Esophagus muscularis mucosa (tissue), 4 donors: ENCODE data around the gene FOS. TPM values are rescaled to one million over a fixed set of nuclear protein-coding genes. Genes with fewer than 3 reads are reported as not detected.
A peak's percentile ranks its signal among the peaks of the same experiment; 100 is the strongest.
"Not testable (repeated sequence)": the region's sequence is repeated elsewhere in the genome, so short reads cannot be mapped to it uniquely, and the experiment has no call there.

Experiments used
- DNase-seq: peaks from one replicate; pipeline ENCODE4 v3.0.0-alpha.2; 2017; ENCODE audit errors: extremely low spot score
- H3K27ac ChIP-seq, 4 donors: fragments of 200-600 bp; sonication (generic); replicated peaks in 1 of 4; 1 replicate in 3 of 4; 2 replicates in 1 of 4; pipeline ENCODE4 v1.5.1; 2016 to 2019; ENCODE audit warnings: mild to moderate bottlenecking in 1 of 4
- H3K27me3 ChIP-seq, 4 donors: fragments of 200-600 bp; sonication (generic); one replicate each; pipeline versions ENCODE4 v1.5.1 to v1.6.0; 2016 to 2019
- H3K36me3 ChIP-seq, 4 donors: fragments of 200-600 bp; sonication (generic); one replicate each; pipeline ENCODE4 v1.5.1; 2016 to 2019
- H3K4me1 ChIP-seq, 4 donors: fragments of 200-600 bp; sonication (generic); one replicate each; pipeline ENCODE4 v1.5.1; 2016 to 2019
- H3K4me3 ChIP-seq, 4 donors: fragments of 200-600 bp; sonication (generic); 1 replicate in 2 of 4; 2 replicates in 2 of 4; pipeline ENCODE4 v1.5.1; 2016 to 2019; ENCODE audit warnings: mild to moderate bottlenecking in 4 of 4, moderate library complexity in 1 of 4
- H3K9me3 ChIP-seq, 4 donors: fragments of 200-600 bp; sonication (generic); 1 replicate in 3 of 4; 2 replicates in 1 of 4; pipeline ENCODE4 v1.5.1; 2016 to 2019
- CTCF ChIP-seq, 3 experiments: fragments of 200-600 bp in 2 of 3; fragments of 450-650 bp in 1 of 3; sonication (generic) in 2 of 3; IDR thresholded peaks; one replicate each; pipeline ENCODE4 v1.5.1; 2017 to 2019; ENCODE audit warnings: antibody characterized with exemption in 3 of 3, mild to moderate bottlenecking in 2 of 3, moderate library complexity in 1 of 3
- EP300 ChIP-seq: sonication (generic); formaldehyde crosslinking; IDR thresholded peaks from one replicate; pipeline ENCODE4 v1.6.1; 2017; ENCODE audit warnings: antibody characterized with exemption
- POLR2A ChIP-seq: fragments of 450-650 bp; IDR thresholded peaks from one replicate; pipeline ENCODE4 v1.6.1; 2017; ENCODE audit warnings: antibody characterized with exemption, moderate library complexity, mild to moderate bottlenecking, low read depth
- POLR2AphosphoS5 ChIP-seq, 2 donors: sonication (generic); formaldehyde crosslinking; IDR thresholded peaks; one replicate each; pipeline ENCODE4 v1.6.1; 2017; ENCODE audit warnings: antibody characterized with exemption in 2 of 2
- WGBS: methylation state at CpG from one replicate; pipeline ENCODE4 v1.1.5; 2018; 5-methylcytosine and 5-hydroxymethylcytosine counted together
- intact Hi-C: fragments of 100-400 bp; cut with DNase I; formaldehyde crosslinking; loops from one replicate; pipeline ENCODE4 v1.15.1; 2023
- total RNA-seq, 4 donors: library from RNA; depleted of rRNA; stranded (reverse); fragments of >200 nt; gene quantifications; one replicate each; pipeline versions ENCODE4 v1.1.0 to v1.2.1, GENCODE V29; 2016

Gene FOS
- total RNA-seq, 4 donors from 2014 or later, result 68.6 to 695 (median 143) TPM

- no peak overlapping the region for H3K27ac ChIP-seq
- H3K27me3 ChIP-seq, result no peaks in the 10 kb centered on the region
- H3K9me3 ChIP-seq, result no peaks in the 10 kb centered on the region
- WGBS, result 96% methylated on average over 1 of the region's 1 CpG
- TF ChIP-seq EP300, result no peak
- TF ChIP-seq POLR2AphosphoS5 (IDR thresholded peaks at IDR 0.05), result no peak
- no peak for TF ChIP-seq POLR2A
- TF ChIP-seq CTCF (IDR thresholded peaks at IDR 0.05), result no peak
- H3K36me3 ChIP-seq, result no peaks in the 10 kb centered on the region
- DNase-seq, result no peak
- peaks cover 9 to 27% (median 16%) of the 10 kb centered on the region in 4 donors for H3K4me1 ChIP-seq
- no peak overlapping the region for H3K4me3 ChIP-seq
- intact Hi-C loops, result loop anchor here (5.0 kb wide), 1 partner anchor 45 kb away; no protein-coding TSS in a partner anchor
These were observed 46.4 kb upstream of the FOS start for GRCh38 chr14:75232191-75232590.

- no peak for DNase-seq
- no peaks in the 10 kb centered on the region for H3K27me3 ChIP-seq
- TF ChIP-seq CTCF (IDR thresholded peaks at IDR 0.05), result no peak
- TF ChIP-seq POLR2AphosphoS5 (IDR thresholded peaks at IDR 0.05), result no peak
- TF ChIP-seq EP300, result no peak
- no peak for TF ChIP-seq POLR2A
- 100% methylated on average over 2 of the region's 2 CpGs for WGBS
- H3K4me3 ChIP-seq, result no peak overlapping the region
- peaks cover 13 to 31% (median 18%) of the 10 kb centered on the region in 4 donors for H3K4me1 ChIP-seq
- H3K9me3 ChIP-seq, result no peaks in the 10 kb centered on the region
- H3K27ac ChIP-seq, result no peak overlapping the region
- intact Hi-C loops, result loop anchor here (5.0 kb wide), 1 partner anchor 45 kb away; no protein-coding TSS in a partner anchor
- no peaks in the 10 kb centered on the region for H3K36me3 ChIP-seq
These were observed 46.0 kb upstream of the FOS start for GRCh38 chr14:75232597-75232996.

- no peak for TF ChIP-seq POLR2AphosphoS5 (IDR thresholded peaks at IDR 0.05)
- no peak for TF ChIP-seq POLR2A
- TF ChIP-seq CTCF (IDR thresholded peaks at IDR 0.05), result no peak
- no peak for TF ChIP-seq EP300
- no peaks in the 10 kb centered on the region for H3K27me3 ChIP-seq
- no peaks in the 10 kb centered on the region for H3K36me3 ChIP-seq
- peaks cover 32 to 48% (median 36%) of the 10 kb centered on the region in 4 donors for H3K4me1 ChIP-seq
- peak overlapping the region in 3 of 4 donors; percentile 48 to 61 (median 56) for H3K27ac ChIP-seq
- no peaks in the 10 kb centered on the region for H3K9me3 ChIP-seq
- no peak overlapping the region for H3K4me3 ChIP-seq
- no peak for DNase-seq
- intact Hi-C loops, result loop anchor here (5.0 kb wide), 2 partner anchors 47 to 63 kb away; no protein-coding TSS in a partner anchor
- 72% methylated on average over 19 of the region's 19 CpGs for WGBS
These were observed 44.2 kb upstream of the FOS start for GRCh38 chr14:75234173-75235115.

- not testable (repeated sequence) for H3K4me3 ChIP-seq, DNase-seq, H3K9me3 ChIP-seq, H3K36me3 ChIP-seq, H3K27me3 ChIP-seq
- intact Hi-C loops, result loop anchor here (5.0 kb wide), 1 partner anchor 62 kb away; no protein-coding TSS in a partner anchor
- Histone ChIP-seq H3K27ac (peak overlapping the region in 3 of 4 donors; percentile 48 to 61 (median 56)), H3K4me1 (peaks cover 31 to 45% (median 38%) of the 10 kb centered on the region in 4 donors)
- WGBS, result 92% methylated on average over 7 of the region's 7 CpGs
These were observed 43.4 kb upstream of the FOS start for GRCh38 chr14:75235198-75235597.

- intact Hi-C loops, result loop anchor here (5.0 kb wide), 1 partner anchor 61 kb away; no protein-coding TSS in a partner anchor
- peaks cover 30 to 40% (median 36%) of the 10 kb centered on the region in 4 donors for H3K4me1 ChIP-seq
These were observed 42.2 kb upstream of the FOS start for GRCh38 chr14:75236467-75236866.

More at GRCh38 chr14:75236467-75236866, 42.2 kb upstream of the FOS start:
- WGBS, result 75% methylated on average over 3 of the region's 6 CpGs
- TF ChIP-seq POLR2A, result no peak
- Histone ChIP-seq H3K4me3 (no peak overlapping the region), H3K27me3 (no peaks in the 10 kb centered on the region), H3K36me3 (no peaks in the 10 kb centered on the region), H3K9me3 (no peaks in the 10 kb centered on the region), H3K27ac (peak overlapping the region; percentile 84 to 88 (median 85))
- DNase-seq, result no peak
